Subcutaneous abdominal adipose tissue (tissue), 5 donors: ENCODE measurements around the gene FAM167B.

Experiments
- H3K27ac ChIP-seq: one replicate; pipeline ENCODE4 v1.7.0; 2013; ENCODE audit warnings: low read depth, mild to moderate bottlenecking, inconsistent platforms, low read length, moderate library complexity
- H3K27me3 ChIP-seq, 5 donors: one replicate each; pipeline ENCODE4 v1.7.0; 2013; ENCODE audit warnings: low read length in 5 of 5, inconsistent platforms in 1 of 5; ENCODE audit not compliant: control insufficient read depth in 5 of 5, insufficient read depth in 4 of 5
- H3K36me3 ChIP-seq, 5 donors: one replicate each; pipeline ENCODE4 v1.7.0; 2013; ENCODE audit warnings: low read length in 5 of 5; ENCODE audit not compliant: control insufficient read depth in 5 of 5, insufficient read depth in 5 of 5
- H3K4me1 ChIP-seq, 5 donors: one replicate each; pipeline ENCODE4 v1.7.0; 2013; ENCODE audit warnings: low read length in 5 of 5, mild to moderate bottlenecking in 3 of 5, moderate library complexity in 1 of 5; ENCODE audit not compliant: control insufficient read depth in 5 of 5, insufficient read depth in 5 of 5
- H3K4me3 ChIP-seq, 5 donors: one replicate each; pipeline ENCODE4 v1.7.0; 2013; ENCODE audit warnings: low read length in 5 of 5, low read depth in 1 of 5
- H3K9ac ChIP-seq, 5 donors: one replicate each; pipeline ENCODE4 v1.7.0; 2013; ENCODE audit warnings: low read length in 5 of 5, mild to moderate bottlenecking in 4 of 5, moderate library complexity in 3 of 5
- H3K9me3 ChIP-seq, 5 donors: one replicate each; pipeline ENCODE4 v1.7.0; 2013; ENCODE audit warnings: low read length in 5 of 5; ENCODE audit not compliant: control insufficient read depth in 5 of 5
- donor health status: healthy.
- donor health status: healthy.
- donor health status: healthy.
- donor health status: healthy.
- donor health status: healthy.

FAM167B gene

GRCh38 chr1:32205401-32206370 is 41.3 kb upstream of the FAM167B start, which contains the start of gene IQCC:
TSS of gene IQCC (plus strand) at chr1:32205671. CDS start at chr1:32205682, 11 bp downstream.
- Histone ChIP-seq H3K9ac (peak within 1 kb of the TSS; percentile 56 to 93 (median 79)), H3K27ac (peak within 1 kb of the TSS; percentile 10), H3K36me3 (no peaks in the 10 kb centered on the region), H3K4me1 (peaks cover 6 to 39% (median 30%) of the 10 kb centered on the region in 5 donors), H3K4me3 (peak within 1 kb of the TSS; percentile 68 to 87 (median 77)), H3K9me3 (no peaks in the 10 kb centered on the region), H3K27me3 (peaks cover 0 to 2% (median 0%) of the 10 kb centered on the region in 5 donors)

GRCh38 chr1:32208469-32208868 is 38.6 kb upstream of the FAM167B start:
- H3K27ac ChIP-seq, result no peak overlapping the region
- no peak overlapping the region for H3K9ac ChIP-seq
- peaks cover 6 to 26% (median 18%) of the 10 kb centered on the region in 5 donors for H3K4me1 ChIP-seq
- no peaks in the 10 kb centered on the region for H3K27me3 ChIP-seq
- no peak overlapping the region for H3K4me3 ChIP-seq
- H3K9me3 ChIP-seq, result no peaks in the 10 kb centered on the region
- peaks cover 0 to 10% (median 3%) of the 10 kb centered on the region in 5 donors for H3K36me3 ChIP-seq

- peaks cover 6 to 26% (median 18%) of the 10 kb centered on the region in 5 donors for H3K4me1 ChIP-seq
- no peaks in the 10 kb centered on the region for H3K27me3 ChIP-seq
- H3K36me3 ChIP-seq, result peaks cover 0 to 10% (median 5%) of the 10 kb centered on the region in 5 donors
- no peak within 1 kb of the TSS for H3K4me3 ChIP-seq
- H3K27ac ChIP-seq, result no peak within 1 kb of the TSS
- H3K9ac ChIP-seq, result no peak within 1 kb of the TSS
- no peaks in the 10 kb centered on the region for H3K9me3 ChIP-seq
These were observed 38.1 kb upstream of the FAM167B start, which contains the start of gene DCDC2B for GRCh38 chr1:32208891-32209328. TSS of gene DCDC2B (plus strand) at chr1:32209089. CDS start at chr1:32209094, 5 bp downstream.

GRCh38 chr1:32215629-32216480 is 31.2 kb upstream of the FAM167B start:
- no peaks in the 10 kb centered on the region for H3K27me3 ChIP-seq
- peak overlapping the region in 2 of 5 donors; percentile 9 to 26 for H3K9ac ChIP-seq
- H3K36me3 ChIP-seq, result peaks cover 0 to 62% (median 45%) of the 10 kb centered on the region in 5 donors
- no peak overlapping the region for H3K4me3 ChIP-seq
- peaks cover 0 to 8% (median 3%) of the 10 kb centered on the region in 5 donors for H3K4me1 ChIP-seq
- H3K27ac ChIP-seq, result peak overlapping the region; percentile 11
- no peaks in the 10 kb centered on the region for H3K9me3 ChIP-seq

GRCh38 chr1:32216566-32216965 is 30.5 kb upstream of the FAM167B start:
- Histone ChIP-seq H3K9ac (no peak overlapping the region), H3K9me3 (no peaks in the 10 kb centered on the region), H3K4me3 (no peak overlapping the region), H3K4me1 (peaks cover 3 to 15% (median 11%) of the 10 kb centered on the region in 5 donors), H3K27ac (no peak overlapping the region), H3K36me3 (peaks cover 0 to 62% (median 45%) of the 10 kb centered on the region in 5 donors), H3K27me3 (no peaks in the 10 kb centered on the region)

GRCh38 chr1:32219022-32219421 is 28.0 kb upstream of the FAM167B start:
- H3K4me3 ChIP-seq, result no peak overlapping the region
- no peaks in the 10 kb centered on the region for H3K9me3 ChIP-seq
- H3K9ac ChIP-seq, result no peak overlapping the region
- H3K27me3 ChIP-seq, result no peaks in the 10 kb centered on the region
- peaks cover 7 to 31% (median 25%) of the 10 kb centered on the region in 5 donors for H3K4me1 ChIP-seq
- H3K36me3 ChIP-seq, result peaks cover 0 to 54% (median 42%) of the 10 kb centered on the region in 5 donors
- H3K27ac ChIP-seq, result no peak overlapping the region

- Histone ChIP-seq H3K36me3 (peaks cover 0 to 51% (median 38%) of the 10 kb centered on the region in 5 donors), H3K27ac (peak overlapping the region; percentile 97), H3K9me3 (no peaks in the 10 kb centered on the region), H3K27me3 (no peaks in the 10 kb centered on the region), H3K4me1 (peaks cover 7 to 32% (median 28%) of the 10 kb centered on the region in 5 donors), H3K4me3 (peak overlapping the region; percentile 88 to 98 (median 93)), H3K9ac (peak overlapping the region in 4 of 5 donors; percentile 74 to 98 (median 92))
These were observed 26.1 kb upstream of the FAM167B start for GRCh38 chr1:32220746-32221580.

GRCh38 chr1:32221581-32221979 is 25.4 kb upstream of the FAM167B start:
- H3K27me3 ChIP-seq, result no peaks in the 10 kb centered on the region
- H3K9ac ChIP-seq, result peak overlapping the region in 4 of 5 donors; percentile 74 to 98 (median 92)
- peaks cover 0 to 51% (median 37%) of the 10 kb centered on the region in 5 donors for H3K36me3 ChIP-seq
- H3K9me3 ChIP-seq, result no peaks in the 10 kb centered on the region
- peak overlapping the region; percentile 97 for H3K27ac ChIP-seq
- peaks cover 7 to 32% (median 28%) of the 10 kb centered on the region in 5 donors for H3K4me1 ChIP-seq
- H3K4me3 ChIP-seq, result peak overlapping the region; percentile 88 to 98 (median 93)
